HepG2 (cell line): ENCODE data around the gene MAP3K3.

Experiments used
- ETV6 ChIP-seq: sonication (generic); formaldehyde crosslinking; conservative IDR thresholded peaks from 2 replicates; pipeline ENCODE4 v1.4.0; 2020; ENCODE audit warnings: missing genetic modification reagents
- IRF9 ChIP-seq: sonication (generic); formaldehyde crosslinking; IDR thresholded peaks from 2 replicates; pipeline ENCODE4 v1.8.0; 2022; ENCODE audit warnings: missing genetic modification reagents, mild to moderate bottlenecking, borderline replicate concordance
- MXI1 ChIP-seq: IDR thresholded peaks from 3 replicates; pipeline ENCODE4 v1.6.1; 2012; ENCODE audit warnings: low read depth, low read length, inconsistent platforms, borderline replicate concordance
- POLR2AphosphoS5 ChIP-seq: IDR thresholded peaks from 2 replicates; pipeline ENCODE4 v1.6.1; 2012; ENCODE audit warnings: low read depth, low read length
- RAD51 ChIP-seq: fragments of 450-650 bp; IDR thresholded peaks from 2 replicates; pipeline ENCODE4 v1.6.1; 2016; ENCODE audit warnings: borderline replicate concordance
- TF ChIP-seq, protein P1 (sequence below): sonication (generic); formaldehyde crosslinking; IDR thresholded peaks from 2 replicates; pipeline ENCODE4 v1.5.0; 2020; ENCODE audit warnings: mild to moderate bottlenecking, missing genetic modification reagents, moderate library complexity

DNA sequence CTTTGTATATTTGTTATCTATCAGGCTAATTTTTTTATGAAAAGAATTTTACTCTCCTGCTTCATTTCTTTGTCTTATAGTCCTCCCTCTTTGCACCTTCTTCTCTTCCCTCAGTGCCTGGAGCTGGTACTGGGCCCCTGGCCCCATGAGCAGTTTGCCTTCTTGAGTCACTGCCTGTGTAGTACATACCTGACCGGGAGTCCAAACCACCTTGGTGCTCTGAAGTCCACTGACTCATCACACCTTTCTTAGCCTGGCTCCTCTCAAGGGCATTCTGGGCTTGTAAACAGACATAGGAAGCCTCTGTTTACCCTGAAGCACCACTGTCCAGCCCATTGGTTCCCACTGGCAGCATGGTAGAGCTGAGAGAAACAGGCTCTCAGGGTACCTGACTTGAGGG is 32.6 kb upstream of the MAP3K3 start:
- TF ChIP-seq RAD51: no peak
- no peak for TF ChIP-seq MXI1
- TF ChIP-seq POLR2AphosphoS5: no peak
- no peak for TF ChIP-seq ETV6 (CRISPR knock-in tag)
- TF ChIP-seq, protein P1, sequence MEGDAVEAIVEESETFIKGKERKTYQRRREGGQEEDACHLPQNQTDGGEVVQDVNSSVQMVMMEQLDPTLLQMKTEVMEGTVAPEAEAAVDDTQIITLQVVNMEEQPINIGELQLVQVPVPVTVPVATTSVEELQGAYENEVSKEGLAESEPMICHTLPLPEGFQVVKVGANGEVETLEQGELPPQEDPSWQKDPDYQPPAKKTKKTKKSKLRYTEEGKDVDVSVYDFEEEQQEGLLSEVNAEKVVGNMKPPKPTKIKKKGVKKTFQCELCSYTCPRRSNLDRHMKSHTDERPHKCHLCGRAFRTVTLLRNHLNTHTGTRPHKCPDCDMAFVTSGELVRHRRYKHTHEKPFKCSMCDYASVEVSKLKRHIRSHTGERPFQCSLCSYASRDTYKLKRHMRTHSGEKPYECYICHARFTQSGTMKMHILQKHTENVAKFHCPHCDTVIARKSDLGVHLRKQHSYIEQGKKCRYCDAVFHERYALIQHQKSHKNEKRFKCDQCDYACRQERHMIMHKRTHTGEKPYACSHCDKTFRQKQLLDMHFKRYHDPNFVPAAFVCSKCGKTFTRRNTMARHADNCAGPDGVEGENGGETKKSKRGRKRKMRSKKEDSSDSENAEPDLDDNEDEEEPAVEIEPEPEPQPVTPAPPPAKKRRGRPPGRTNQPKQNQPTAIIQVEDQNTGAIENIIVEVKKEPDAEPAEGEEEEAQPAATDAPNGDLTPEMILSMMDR: no peak
- TF ChIP-seq IRF9: no peak
